Prostate gland (tissue), 2 donors: ENCODE measurements around the gene KIF2A. TPM values are rescaled to one million over a fixed set of nuclear protein-coding genes. Genes with fewer than 3 reads are reported as not detected.

Experiments
- DNase-seq: peaks from one replicate; pipeline ENCODE4 v3.0.0-alpha.2; 2019; ENCODE audit warnings: low spot score
- H3K27ac ChIP-seq, 2 donors: fragments of 200-600 bp; sonication (generic); 2 replicates each; pipeline ENCODE4 v1.5.1; 2017 to 2019
- H3K27me3 ChIP-seq: fragments of 200-600 bp; sonication (generic); replicated peaks from 2 replicates; pipeline ENCODE4 v1.5.1; 2019; ENCODE audit not compliant: insufficient read depth
- H3K36me3 ChIP-seq, 2 donors: fragments of 200-600 bp; sonication (generic); 1 replicate in 1 of 2; 2 replicates in 1 of 2; pipeline versions ENCODE4 v1.5.1 to v1.8.1; 2017 to 2019
- H3K4me1 ChIP-seq: fragments of 200-600 bp; sonication (generic); replicated peaks from 2 replicates; pipeline ENCODE4 v1.5.1; 2019
- H3K4me3 ChIP-seq, 2 donors: fragments of 200-600 bp; sonication (generic); 2 replicates each; pipeline ENCODE4 v1.5.1; 2017 to 2019
- H3K9me3 ChIP-seq: fragments of 200-600 bp; sonication (generic); 2 replicates; pipeline ENCODE4 v1.5.1; 2017
- CTCF ChIP-seq, 4 experiments: fragments of 200-600 bp in 2 of 4; fragments of 450-650 bp in 2 of 4; sonication (generic) in 2 of 4; IDR thresholded peaks; 1 replicate in 3 of 4; 2 replicates in 1 of 4; pipeline ENCODE4 v1.5.1; 2016 to 2019; ENCODE audit warnings: antibody characterized with exemption in 4 of 4, mild to moderate bottlenecking in 2 of 4, moderate library complexity in 2 of 4
- POLR2A ChIP-seq: fragments of 450-650 bp; IDR thresholded peaks from one replicate; pipeline ENCODE4 v1.6.1; 2016; ENCODE audit warnings: antibody characterized with exemption, mild to moderate bottlenecking
- POLR2AphosphoS5 ChIP-seq: sonication (generic); formaldehyde crosslinking; IDR thresholded peaks from one replicate; pipeline ENCODE4 v1.6.1; 2017; ENCODE audit warnings: antibody characterized with exemption
- WGBS: methylation state at CpG from one replicate; pipeline ENCODE4 v1.1.5; 2018; 5-methylcytosine and 5-hydroxymethylcytosine counted together
- intact Hi-C: fragments of 100-400 bp; cut with DNase I; formaldehyde crosslinking; loops from one replicate; pipeline ENCODE4 v1.14.2; 2022
- total RNA-seq, 2 donors: library from RNA; depleted of rRNA; stranded (reverse); fragments of >200 nt; gene quantifications; one replicate each; pipeline ENCODE4 v1.1.0, GENCODE V29; 2016

Gene KIF2A
- total RNA-seq, 2 donors from 2014 or later, result 20.3 to 43.4 TPM

DNA sequence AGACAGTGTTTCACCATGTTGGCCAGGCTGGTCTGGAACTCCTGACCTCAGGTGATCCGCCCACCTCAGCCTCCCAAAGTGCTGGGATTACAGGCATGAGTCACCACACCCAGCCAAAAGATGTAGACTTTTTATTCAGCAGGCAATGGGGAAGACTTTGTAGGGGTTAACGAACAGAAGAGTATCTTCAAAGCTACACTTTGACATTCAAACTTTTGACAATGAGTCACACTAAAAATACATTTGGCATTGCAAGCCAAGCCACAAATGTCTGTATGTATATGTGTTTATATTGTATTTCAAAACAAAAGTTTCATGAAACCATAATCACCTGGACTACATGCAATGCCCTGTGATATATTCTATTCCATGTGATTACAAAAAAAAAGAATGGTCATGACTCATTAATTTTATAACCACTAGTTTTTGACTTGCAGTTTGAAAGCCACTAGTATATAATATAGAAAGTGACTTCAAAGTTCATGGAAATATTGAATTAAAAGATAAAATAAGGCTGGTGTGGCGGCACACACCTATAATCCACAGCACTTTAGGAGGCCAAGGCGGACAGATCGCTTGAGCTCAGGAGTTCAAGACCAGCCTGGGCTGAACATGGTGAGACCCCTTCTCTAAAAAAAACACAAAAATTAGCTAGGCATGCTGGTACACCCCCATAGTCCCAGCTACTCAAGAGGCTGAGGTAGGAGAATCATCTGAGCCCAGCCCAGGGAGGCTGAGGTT lies 89.4 kb downstream of the KIF2A start:
- Histone ChIP-seq H3K4me1 (no peaks in the 10 kb centered on the region), H3K36me3 (peaks cover 0 to 9% of the 10 kb centered on the region in 2 donors), H3K27ac (no peak overlapping the region), H3K4me3 (no peak overlapping the region), H3K9me3 (no peaks in the 10 kb centered on the region), H3K27me3 (no peaks in the 10 kb centered on the region)
- WGBS, result 98% methylated on average over 5 of the region's 5 CpGs
- intact Hi-C loops, result no loop called here
- no peak for DNase-seq
- TF ChIP-seq POLR2AphosphoS5 (no peak), POLR2A (no peak), CTCF (IDR thresholded peaks at IDR 0.05) (no peak)

- DNase-seq, result peak; percentile 97
- H3K4me3 ChIP-seq, result peak within 1 kb of the TSS; percentile 80 to 92
- H3K9me3 ChIP-seq, result no peaks in the 10 kb centered on the region
- peak within 1 kb of the TSS; percentile 91 to 97 for H3K27ac ChIP-seq
- WGBS, result 0% methylated on average over 22 of the region's 66 CpGs
- H3K27me3 ChIP-seq, result no peaks in the 10 kb centered on the region
- TF ChIP-seq CTCF (IDR thresholded peaks at IDR 0.05) (no peak), POLR2A (peak; percentile 81), POLR2AphosphoS5 (peak; percentile 98)
- intact Hi-C loops, result no loop called here
- no peaks in the 10 kb centered on the region for H3K4me1 ChIP-seq
- H3K36me3 ChIP-seq, result no peaks in the 10 kb centered on the region
These were observed 97.6 kb downstream of the KIF2A start, which contains the start of gene DIMT1 for GRCh38 chr5:62403411-62404250. Gene DIMT1 (minus strand): TSS chr5:62403905. CDS start chr5:62403772, 133 bp downstream.

GRCh38 chr5:62412549-62413329 lies 106.7 kb downstream of the KIF2A start, which contains the start of gene IPO11:
Gene IPO11 (plus strand): TSS chr5:62412763. CDS start chr5:62437280, 24,517 bp downstream.
- H3K9me3 ChIP-seq, result no peaks in the 10 kb centered on the region
- peak in 2 of 4 experiments; percentile 15 to 34 for TF ChIP-seq CTCF (IDR thresholded peaks at IDR 0.05)
- TF ChIP-seq POLR2A, result peak; percentile 54
- TF ChIP-seq POLR2AphosphoS5, result peak; percentile 100
- H3K27me3 ChIP-seq, result no peaks in the 10 kb centered on the region
- intact Hi-C loops, result no loop called here
- no peaks in the 10 kb centered on the region for H3K4me1 ChIP-seq
- WGBS, result under 1% methylated on average over 66 of the region's 66 CpGs
- peak; percentile 98 for DNase-seq
- H3K4me3 ChIP-seq, result peak within 1 kb of the TSS; percentile 62 to 79
- no peaks in the 10 kb centered on the region for H3K36me3 ChIP-seq
- H3K27ac ChIP-seq, result peak within 1 kb of the TSS; percentile 76 to 84

DNA sequence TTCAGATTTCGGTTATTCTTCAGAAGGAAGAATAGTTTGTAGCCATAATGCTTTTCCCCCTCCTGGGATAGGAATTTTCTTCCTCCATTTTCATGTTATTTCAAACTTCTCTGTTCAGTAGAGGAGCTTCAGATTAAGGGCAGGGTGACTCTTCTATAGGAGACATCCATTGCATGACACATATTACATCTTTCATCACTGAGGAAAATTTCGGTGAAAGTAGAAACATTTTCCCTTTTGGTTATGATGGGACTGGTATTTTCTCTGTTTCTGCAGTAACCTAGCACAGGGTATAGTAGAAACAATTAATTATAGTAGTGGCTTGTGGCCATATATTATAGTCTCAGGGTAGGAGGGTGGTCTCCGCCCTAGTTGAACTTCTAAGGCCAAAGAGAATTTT lies 107.7 kb downstream of the KIF2A start:
- intact Hi-C loops, result no loop called here
- TF ChIP-seq POLR2AphosphoS5, result no peak
- TF ChIP-seq POLR2A, result no peak
- TF ChIP-seq CTCF (IDR thresholded peaks at IDR 0.05), result no peak
- no peak overlapping the region for H3K27ac ChIP-seq
- no peaks in the 10 kb centered on the region for H3K36me3 ChIP-seq
- H3K27me3 ChIP-seq, result no peaks in the 10 kb centered on the region
- DNase-seq, result no peak
- peak overlapping the region in 1 of 2 donors; percentile 79 for H3K4me3 ChIP-seq
- no peaks in the 10 kb centered on the region for H3K4me1 ChIP-seq
- no peaks in the 10 kb centered on the region for H3K9me3 ChIP-seq
- 62% methylated on average over 3 of the region's 3 CpGs for WGBS
